IMR-90 (cell line): ENCODE data around the gene C17orf67.

Experiments used
- CTCF ChIP-seq: conservative IDR thresholded peaks from 2 replicates; pipeline ENCODE4 v1.5.1; 2012; ENCODE audit warnings: mild to moderate bottlenecking, low read depth, low read length, improper control_type of control experiment
- RCOR1 ChIP-seq: IDR thresholded peaks from 2 replicates; pipeline ENCODE4 v1.6.1; 2012; ENCODE audit warnings: mild to moderate bottlenecking, low read length, improper control_type of control experiment; ENCODE audit not compliant: insufficient replicate concordance

GRCh38 chr17:56772442-56772841 lies 61.3 kb downstream of the C17orf67 start:
- TF ChIP-seq RCOR1 = no peak
- TF ChIP-seq CTCF = no peak
